HG03378 (cell line): Measurements from ENCODE around the gene SYTL3.
"Not testable (repeated sequence)": the region's sequence is repeated elsewhere in the genome, so short reads cannot be mapped to it uniquely, and the experiment has no call there.

Experiments
- ATAC-seq: cut with Tn5 transposase; IDR thresholded peaks from one replicate; pipeline ENCODE4 v1.9.1; 2021; ENCODE audit warnings: mild to moderate bottlenecking, moderate library complexity; ENCODE audit not compliant: unreplicated experiment

Gene SYTL3

DNA sequence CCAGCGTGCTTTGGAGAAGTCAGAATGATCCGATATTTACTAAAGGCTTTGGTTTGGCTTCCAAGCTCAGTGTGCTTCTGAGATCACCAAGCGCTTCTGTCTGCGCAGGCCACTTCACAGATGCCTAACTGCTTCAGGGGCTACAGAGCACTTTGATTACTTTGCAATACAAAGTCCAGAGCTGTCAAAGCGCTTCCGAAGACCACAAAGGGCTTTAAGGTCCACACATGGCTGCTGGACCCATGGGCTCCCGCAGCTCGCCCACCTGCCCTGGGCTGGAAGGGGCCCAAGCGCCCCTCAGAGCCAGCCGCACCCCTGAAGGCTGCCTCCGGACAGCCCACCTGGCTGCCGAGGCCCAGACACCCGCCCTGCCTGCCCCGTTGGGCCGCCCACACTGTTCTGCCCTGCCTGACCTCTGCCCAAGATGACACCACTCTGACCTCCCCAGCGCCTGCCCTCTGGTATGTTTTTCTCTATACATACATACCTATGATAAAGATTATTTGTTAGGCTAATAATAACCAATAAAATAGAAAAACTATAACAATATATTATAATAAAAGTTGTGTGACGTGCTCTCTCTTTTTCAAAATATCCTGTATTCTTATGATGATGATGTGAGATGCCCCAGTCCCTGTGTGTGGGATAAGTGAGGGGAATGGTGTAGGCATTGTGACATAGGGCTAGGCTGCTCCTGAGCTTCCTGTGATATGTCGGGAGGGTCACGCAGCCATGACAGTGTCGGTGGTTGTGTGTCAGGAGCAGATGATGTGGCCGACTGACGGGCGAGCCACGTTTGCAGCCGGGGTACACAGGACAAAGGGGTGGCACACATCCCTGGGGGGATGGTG lies 27.9 kb upstream of the SYTL3 start:
- ATAC-seq = no peak

DNA sequence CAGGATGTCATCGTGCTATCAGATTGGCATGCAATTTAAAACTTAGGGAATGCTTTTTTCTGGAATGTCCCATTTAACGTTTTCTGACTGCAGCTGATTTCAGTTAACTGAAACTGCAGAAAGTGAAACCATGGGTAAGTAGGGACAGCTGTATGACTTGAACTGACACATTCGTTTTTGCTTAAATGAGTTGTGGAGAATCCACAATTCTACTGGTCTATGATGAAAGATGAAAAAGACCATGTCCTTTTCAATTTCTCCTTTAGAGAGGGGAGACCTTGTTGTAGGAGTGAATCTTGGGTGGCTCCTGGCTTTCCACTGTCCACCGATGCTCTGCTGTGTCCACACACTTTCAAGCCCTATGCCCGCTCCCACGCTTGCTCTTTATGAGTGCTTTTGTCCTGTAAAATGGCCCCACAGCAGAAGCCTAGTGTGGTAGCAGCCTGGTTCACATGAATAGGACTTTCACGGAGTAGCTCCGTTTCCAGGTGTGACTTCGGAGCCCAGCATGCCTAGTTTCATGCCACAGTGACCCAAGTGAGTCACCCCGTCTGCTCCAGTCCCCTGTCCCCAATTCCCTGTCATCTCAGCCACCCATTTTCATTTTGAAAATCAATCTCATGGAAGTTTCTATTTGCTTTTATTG lies 27.2 kb upstream of the SYTL3 start:
- ATAC-seq = no peak

DNA sequence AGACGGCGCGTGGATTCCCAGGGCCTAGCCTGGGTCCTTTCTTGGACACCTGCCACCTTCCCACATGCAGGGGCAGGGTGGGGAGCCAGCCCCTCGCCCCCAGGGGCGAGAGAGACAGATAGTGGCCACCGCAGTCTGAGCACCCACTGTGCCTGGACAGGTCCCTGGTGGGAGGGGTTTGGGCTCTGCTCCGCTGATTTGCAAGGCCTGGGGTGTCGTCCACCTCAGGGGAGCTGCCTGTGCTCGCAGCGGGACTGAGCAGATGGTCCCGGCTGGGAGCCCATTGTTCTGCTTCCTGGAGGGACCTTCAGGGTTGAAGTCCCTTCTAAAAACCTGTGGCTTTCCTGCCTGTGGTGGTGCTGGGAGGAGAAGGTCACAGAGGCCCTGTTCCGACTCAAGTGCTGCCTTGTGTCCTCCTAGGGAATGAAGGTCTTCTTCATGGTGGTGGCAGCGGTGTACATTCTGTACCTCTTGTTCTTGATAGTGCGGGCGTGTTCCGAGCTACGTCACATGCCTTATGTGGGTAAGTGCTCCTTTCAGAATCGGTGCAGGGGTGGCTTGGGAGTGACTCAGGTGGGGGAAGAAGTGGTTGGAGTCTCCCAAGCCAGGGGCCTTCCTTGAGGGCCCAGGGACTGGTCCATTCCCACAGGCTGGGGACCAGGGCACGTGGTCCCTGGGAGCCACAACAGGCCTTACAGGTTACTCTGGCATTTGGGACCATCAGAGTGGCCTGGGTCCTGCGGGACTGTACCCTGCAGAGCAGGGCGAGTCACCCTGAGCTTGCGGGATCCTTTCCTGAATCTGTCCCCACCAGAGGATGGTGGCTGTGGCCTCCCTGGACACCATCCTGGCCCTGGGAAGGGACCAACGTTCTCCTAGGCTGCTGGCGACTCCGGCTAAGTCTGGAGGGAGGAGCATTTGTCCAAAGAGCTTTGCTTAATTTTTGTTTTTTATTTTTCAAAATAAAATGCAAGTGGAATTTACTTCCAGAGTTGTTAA lies 24.9 kb upstream of the SYTL3 start:
- no peak for ATAC-seq

DNA sequence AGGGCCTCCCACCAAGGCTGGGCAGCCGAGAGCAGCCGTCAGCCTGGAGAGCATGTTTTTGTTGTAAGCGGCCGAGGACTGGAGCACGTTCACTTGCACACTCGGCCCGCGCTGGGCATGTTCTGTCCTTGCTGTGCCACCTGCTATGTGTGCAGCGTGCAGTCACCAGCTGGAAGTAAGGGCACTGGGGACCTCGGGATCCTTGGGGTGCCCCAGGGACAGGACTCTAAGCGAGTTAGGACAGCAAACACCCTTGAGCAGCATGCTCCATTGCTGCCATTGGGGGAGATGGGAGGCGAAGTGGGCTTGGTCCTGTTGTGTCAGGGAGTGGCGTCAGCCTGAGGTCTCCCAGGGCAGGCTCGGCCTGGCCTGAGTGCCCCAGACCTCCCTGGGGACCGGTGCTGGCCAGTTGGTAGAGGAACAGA lies 24.0 kb upstream of the SYTL3 start:
- no peak for ATAC-seq

DNA sequence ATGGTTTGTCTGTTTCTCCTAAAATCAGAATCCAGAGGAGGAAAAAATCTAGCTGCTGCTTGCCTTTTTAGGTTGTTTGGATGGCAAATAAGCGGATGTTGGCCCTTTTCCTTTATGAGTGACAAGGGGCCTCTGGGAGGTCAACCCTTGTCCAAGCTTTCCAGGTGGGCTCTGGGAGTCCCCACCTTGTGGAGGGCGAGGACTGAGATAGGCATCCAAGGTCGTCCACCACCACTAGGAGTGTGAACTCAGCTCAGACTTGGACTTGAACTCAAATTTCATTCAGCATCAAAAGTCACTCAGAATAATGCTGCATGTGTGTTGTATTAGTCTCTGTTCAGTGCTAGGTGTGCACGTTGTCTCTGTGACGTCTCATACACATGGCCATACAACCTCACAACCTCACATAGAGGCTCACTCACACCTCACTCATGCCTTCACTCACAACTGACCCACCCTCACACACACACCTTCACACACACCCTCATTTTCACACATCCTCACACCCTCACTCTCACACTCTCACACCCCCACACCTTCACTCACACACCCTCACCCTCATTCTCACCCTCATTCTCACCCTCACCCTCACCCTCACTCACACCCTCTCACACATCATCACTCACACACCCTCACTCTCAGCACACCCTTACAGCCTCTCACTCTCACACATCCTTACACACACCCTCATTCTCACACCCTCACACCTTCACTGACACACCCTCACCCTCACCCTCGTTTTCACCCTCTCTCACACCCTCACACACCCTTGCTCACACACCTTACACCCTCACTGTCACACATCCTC lies 23.3 kb upstream of the SYTL3 start:
- no peak for ATAC-seq

DNA sequence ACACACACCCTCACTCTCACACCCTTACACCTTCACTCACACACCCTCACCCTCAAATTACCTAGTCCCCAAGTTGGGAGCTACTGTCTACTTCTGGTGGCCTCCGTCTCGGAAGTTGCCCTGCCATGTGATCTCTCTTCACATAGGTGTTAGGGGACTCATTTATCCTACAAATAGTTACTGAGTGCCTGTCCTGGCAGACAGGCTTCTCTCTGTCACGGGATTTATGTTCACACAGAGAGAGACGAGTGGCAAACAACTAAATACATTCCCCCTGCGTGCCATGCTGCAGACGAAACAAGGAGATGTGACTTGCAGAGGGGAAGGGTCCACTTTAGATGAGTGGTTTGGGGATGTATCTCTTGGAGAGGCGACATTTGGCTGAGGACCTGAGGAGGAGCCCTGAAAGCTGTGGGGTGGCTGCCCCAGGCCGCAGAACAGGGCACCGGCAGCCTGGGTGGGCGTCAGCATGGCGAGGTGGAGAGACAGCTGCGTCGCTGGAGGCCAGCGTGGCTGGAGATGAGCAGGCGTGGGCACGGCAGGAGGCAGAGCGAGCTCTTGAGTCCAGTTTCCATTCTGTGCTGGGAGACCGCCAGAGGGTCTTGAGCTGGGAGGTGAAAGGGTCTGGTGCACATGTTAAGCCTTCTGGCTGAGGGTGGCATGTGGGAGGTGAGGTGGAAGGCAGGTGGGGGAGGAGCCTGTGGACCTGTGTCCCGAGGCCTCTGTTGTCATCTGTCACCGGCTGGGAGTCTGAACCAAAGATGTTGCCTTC lies 22.5 kb upstream of the SYTL3 start:
- no peak for ATAC-seq

DNA sequence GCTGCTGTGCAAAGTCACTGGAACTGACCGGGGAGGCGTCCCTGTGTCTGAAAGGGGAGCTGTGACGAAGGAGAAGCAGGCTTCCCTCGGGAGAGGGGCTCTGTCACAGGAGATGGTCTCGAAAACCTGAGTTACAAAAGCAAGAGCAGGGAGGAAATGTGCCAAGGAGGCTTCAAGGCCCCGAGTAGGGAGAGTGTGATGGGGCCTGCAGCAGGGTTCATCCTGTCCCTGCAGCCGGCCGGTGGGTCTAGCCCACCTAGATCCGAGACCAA lies 22.0 kb upstream of the SYTL3 start:
- no peak for ATAC-seq

DNA sequence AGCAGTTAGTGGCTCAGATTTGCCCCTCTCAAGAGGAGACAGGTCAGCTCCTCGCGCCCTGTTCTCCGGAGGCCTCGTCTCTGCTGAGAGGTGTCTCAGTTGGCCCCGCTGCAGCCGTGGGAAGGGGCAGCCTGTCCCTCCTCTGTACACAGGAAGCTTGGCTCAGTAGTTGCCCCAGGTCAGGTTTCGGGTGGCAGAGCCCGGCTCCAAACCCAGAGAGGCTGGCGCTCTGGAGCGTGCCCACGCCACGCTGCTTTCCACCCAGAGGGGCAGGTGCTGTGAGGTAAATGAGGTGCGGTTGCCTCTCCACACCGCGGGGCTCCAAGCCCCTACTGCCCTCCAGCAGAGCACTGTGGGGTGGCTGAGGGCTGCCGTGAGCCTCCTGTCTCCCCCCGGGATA lies 21.3 kb upstream of the SYTL3 start:
- ATAC-seq = no peak

DNA sequence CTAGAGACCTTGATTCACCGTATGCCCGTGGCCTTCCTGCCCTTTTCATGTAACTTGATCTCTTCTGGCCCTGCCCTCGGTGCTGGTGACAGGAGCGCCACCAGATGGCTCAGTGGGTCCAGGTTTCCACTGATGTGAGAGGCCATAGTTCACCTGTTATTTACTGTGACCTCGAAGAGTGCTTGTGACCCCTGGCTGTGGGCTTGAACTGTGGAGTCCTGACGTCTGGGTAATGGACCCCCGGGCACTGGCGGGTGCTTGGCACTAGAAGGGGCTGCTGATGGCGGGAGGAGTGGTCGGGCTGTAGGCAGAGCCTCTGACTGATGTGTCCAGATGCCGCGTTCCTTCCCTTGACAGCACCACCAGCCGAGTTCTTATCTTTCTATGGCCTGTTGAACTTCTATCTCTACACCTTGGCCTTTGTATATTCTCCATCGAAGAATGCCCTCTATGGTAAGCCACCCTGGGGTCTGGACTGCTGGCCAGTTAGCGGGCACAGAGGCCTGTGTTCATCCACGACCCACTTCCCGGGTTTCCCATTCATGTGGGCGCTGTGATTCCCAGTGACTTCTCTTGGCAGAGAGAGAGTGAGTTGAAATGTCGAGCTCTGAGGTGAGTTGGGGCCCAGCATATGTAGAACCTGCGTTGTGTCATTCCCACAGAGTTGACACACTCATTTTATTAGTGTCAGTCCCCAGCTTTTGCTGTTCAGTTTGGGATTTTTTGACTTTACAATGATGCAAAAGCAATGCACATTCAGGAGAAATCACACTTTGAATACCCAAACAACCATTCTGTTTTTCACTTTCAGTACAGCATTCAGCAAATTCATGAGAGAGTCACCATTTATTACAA lies 20.3 kb upstream of the SYTL3 start:
- ATAC-seq = no peak

DNA sequence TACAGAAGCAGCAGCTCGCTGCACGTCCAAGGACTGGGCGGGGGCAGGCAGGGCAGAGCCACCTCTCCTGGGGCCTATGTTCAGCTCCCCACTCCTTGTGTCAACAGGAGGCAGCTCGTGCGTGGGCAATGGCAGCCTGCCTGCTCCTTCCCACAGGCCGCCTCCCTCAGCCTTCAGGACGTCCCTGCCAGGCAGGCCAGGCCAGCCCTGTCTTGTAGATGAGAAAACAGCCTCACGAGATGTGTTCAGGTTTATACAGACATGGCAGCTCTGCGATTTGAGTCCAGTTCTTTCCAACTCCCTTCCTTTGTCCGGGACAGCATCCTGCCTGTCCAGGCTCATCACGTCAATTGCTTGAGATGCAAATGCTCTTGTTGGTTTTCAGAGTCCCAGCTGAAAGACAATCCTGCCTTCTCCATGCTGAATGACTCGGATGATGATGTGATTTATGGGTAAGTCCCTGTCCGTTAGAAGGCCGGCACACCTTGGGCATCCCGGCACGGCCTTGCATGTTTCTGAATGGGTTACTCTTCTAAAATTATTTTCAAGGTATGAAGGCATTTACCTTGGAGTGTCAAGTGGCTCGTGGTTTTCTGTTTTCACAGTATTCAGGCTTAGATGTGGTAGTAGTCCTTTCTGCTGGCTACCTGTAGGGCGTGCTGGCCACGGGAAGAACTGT lies 18.8 kb upstream of the SYTL3 start:
- no peak for ATAC-seq

DNA sequence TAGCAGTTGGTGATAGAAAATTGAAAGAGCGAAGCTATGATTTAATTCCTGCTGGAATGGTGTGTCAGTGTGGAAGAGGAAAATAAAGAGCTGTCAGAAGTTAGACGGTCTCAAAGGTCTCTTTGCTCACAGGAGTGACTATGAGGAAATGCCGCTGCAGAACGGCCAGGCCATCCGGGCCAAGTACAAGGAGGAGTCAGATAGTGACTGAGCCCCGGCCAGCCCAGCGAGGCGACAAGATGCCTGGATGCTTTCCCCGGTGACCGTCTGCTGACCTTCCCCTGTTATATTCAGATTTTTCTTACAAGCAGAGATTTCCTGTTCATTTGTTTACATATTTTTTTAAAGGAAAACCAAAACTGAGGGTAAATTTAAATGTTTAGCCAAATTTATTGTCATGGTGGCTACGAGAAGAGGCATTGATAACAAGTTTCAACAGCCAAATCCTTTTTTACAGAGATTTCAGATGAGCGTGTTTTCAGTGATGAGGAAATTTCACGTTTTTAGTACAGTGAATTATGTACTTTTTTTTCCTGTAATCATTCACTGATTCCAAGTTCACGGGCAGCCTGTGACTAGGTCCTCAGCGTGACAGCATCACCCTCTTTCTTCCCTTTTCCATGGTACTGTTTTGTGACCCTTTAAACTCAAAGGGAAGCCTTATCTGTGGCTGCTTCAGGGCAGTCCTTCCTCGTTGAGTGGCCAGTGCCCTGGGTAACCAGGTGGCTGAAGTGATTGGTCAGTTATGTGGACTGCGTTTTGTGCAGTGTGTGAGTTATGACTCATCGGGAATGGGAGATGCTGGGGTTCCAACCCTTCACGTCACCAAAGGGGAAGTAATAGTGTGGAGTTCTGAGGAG lies 17.9 kb upstream of the SYTL3 start:
- ATAC-seq = no peak

DNA sequence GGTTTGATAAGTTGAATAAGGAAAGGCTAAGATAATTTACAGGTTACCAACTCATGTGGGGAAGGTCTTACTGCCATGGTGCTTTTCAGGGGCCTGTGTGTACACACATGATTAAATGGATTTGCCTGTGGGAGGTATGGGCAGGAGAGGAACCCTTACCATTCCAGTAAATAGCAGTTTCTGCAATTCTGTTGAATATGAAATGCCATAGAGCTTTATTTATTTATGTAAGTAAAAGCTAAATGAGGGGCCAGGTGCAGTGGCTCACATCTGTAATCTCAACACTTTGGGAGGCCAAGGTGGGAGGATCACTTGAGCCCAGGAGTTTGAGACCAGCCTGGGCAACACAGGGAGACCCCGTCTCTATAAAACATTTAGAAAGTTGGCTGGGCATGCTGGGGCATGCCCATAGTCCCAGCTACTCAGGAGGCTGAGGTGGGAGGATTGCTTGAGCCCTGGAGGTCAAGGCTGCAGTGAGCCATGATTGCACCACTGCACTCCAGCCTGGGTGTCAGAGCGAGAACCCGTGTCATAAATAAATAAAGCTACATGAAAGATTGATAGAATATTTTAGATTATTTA lies 17.2 kb upstream of the SYTL3 start:
- not testable (repeated sequence) for ATAC-seq

DNA sequence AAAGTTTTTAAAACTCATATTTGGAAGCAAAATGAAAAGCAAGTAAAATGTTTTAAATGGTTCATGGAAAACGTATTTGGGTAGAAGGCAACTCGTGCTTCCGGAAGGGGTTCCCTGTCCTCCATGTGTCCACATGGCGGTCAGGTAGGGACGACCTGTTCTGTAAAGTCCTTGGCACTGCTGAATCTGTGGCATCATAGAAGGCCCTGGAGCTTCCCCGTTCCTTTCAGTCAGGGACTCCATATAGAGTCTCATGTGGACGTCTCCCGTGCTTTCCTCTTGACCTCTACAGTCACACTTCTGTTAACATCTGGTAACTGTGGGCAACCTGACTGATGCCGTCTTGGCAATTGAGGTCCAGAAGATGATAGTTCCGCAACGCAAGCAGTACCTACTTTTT lies 16.7 kb upstream of the SYTL3 start:
- no peak for ATAC-seq

DNA sequence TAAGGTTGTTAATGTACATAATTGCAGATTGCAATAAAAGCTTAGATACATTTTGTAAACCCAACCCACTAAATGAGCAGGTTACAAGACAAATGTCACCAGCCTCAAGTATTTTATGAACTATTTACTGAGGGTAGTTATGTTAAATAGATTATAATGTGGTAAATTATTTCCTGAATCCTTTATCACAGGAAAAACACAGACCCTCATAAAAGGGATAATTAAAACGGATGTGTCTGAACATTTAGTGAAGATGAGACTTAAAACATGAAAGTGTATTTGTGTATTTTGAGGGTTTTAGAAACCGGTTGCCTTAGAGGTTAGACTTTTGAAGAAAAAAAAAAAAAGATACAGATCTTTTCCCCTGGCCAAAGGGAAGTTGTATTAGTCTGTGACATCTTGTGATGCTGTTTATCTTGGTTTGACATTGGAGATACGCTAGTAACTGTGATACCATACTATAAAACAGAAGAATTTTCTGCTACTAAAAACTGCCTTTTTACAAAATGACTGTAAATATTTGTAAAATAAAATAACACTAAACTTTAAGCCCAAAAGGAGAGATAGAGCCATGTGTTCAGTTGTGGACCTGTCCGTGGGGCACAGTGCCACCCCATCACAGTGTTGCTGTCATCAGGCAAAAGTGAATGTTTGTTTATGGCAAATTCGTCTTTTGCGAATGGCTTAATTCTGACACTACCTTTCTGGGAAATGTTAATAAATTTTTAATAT lies 15.0 kb upstream of the SYTL3 start:
- no peak for ATAC-seq

DNA sequence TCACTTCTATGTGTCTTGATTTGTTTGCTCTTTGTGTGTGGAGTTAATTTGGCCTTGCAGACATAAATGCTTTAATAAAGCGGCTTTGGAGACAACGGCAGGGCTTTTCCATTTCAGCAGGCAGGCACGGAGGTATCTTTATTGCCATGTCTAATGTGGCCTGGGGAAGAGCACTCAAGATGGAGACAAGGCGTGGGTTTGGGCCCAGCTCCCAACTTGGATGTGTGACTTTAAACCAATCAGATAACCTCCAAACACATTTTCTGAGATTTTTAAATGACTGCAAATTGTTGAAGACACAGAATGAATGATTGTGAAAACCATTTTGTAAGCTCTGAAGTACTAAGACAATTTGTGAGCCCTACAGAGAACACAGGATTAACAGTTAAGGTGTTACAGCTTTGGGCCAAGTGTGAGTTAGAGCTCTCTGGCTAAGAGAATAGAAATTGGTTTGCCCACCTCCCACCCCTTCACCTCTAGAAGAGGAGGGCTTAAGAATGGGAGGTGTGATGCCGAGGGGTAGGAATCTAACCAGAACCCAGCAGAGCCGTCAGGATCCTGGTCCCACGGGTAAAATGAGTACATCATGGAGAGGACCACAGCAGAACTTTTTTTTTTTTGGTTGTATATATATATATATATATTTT lies 14.3 kb upstream of the SYTL3 start:
- ATAC-seq = no peak

DNA sequence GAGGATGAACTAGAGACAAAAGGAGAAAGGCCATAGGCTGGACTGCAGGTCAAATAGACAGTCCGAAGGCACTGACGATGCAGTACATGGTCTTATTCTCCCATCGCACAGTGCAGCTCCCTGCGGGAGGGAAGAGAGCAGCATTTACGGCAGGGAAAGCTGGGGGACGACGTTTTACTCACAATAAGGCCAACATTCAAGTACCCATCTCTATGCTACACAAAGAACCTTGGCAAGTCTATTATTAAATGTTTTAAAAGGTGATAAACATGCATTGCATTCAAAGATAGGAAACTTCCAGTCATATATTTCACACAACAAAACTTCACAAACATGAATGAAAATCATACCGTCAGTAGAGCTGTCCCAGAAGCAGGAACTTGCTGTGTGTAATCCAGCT lies 13.1 kb upstream of the SYTL3 start:
- no peak for ATAC-seq
